Adrenal gland (tissue), 12 donors: Measurements from ENCODE around the gene MKRN3. TPM values are rescaled to one million over a fixed set of nuclear protein-coding genes. Genes with fewer than 3 reads are reported as not detected.

Experiments
- DNase-seq, 7 donors: peaks; one replicate each; pipeline ENCODE4 v3.0.0-alpha.2; 2019 to 2020
- H3K27ac ChIP-seq, 5 donors: fragments of 200-600 bp; sonication (generic) in 4 of 5; 1 replicate in 3 of 5; 2 replicates in 2 of 5; pipeline versions ENCODE4 v1.5.1 to v1.8.0; 2016 to 2020; ENCODE audit warnings: mild to moderate bottlenecking in 1 of 5
- H3K27me3 ChIP-seq: fragments of 200-600 bp; 2 replicates; pipeline ENCODE4 v1.8.0; 2021
- H3K36me3 ChIP-seq, 2 donors: fragments of 200-600 bp; replicated peaks in 1 of 2; 1 replicate in 1 of 2; 2 replicates in 1 of 2; pipeline versions ENCODE4 v1.5.1 to v1.8.0; 2018 to 2022
- H3K4me1 ChIP-seq, 2 donors: fragments of 200-600 bp; replicated peaks in 1 of 2; 1 replicate in 1 of 2; 2 replicates in 1 of 2; pipeline versions ENCODE4 v1.5.1 to v1.8.0; 2018 to 2021
- H3K4me3 ChIP-seq, 4 donors: fragments of 200-600 bp; sonication (generic) in 3 of 4; one replicate each; pipeline ENCODE4 v1.5.1; 2016 to 2018
- H3K9me3 ChIP-seq, 3 donors: fragments of 200-600 bp; sonication (generic) in 1 of 3; replicated peaks in 1 of 3; 1 replicate in 2 of 3; 2 replicates in 1 of 3; pipeline versions ENCODE4 v1.5.1 to v1.8.0; 2016 to 2021
- POLR2A ChIP-seq, 2 donors: fragments of 450-650 bp; IDR thresholded peaks; one replicate each; pipeline ENCODE4 v1.6.1; 2017; ENCODE audit warnings: antibody characterized with exemption in 2 of 2, mild to moderate bottlenecking in 2 of 2, moderate library complexity in 1 of 2
- WGBS, 4 donors: extraction: QIAGEN DNeasy Blood & Tissue Kit in 2 of 4; methylation state at CpG; one replicate each; pipeline versions ENCODE4 v1.1.5 to v1.1.7; 2013 to 2017; 5-methylcytosine and 5-hydroxymethylcytosine counted together
- intact Hi-C, 2 donors: fragments of 100-400 bp; cut with DNase I; formaldehyde crosslinking; loops; one replicate each; pipeline versions ENCODE4 v1.14.1 to v1.15.0; 2022 to 2023
- polyA plus RNA-seq, 3 donors: library from polyadenylated mRNA; stranded (reverse); fragments of 200-250 nt in 2 of 3; fragments of 350-450 nt in 1 of 3; fragmentation: Illumina TruSeq in 1 of 3; extraction: RNeasy Lipid Tissue Mini Kit (QIAGEN cat#74804) in 1 of 3; gene quantifications; one replicate each; pipeline ENCODE4 v1.2.3, GENCODE V29; 2013 to 2014
- total RNA-seq, 9 donors: library from RNA; depleted of rRNA in 4 of 9; stranded (reverse); fragments of >200 nt in 4 of 9; fragments of 120-200 nt in 1 of 9; fragmentation: NEBNext Ultra II Directional in 1 of 9; extraction: Animal tissue kit (Norgen Biotek cat#: 25700) in 1 of 9; gene quantifications; one replicate each; pipeline versions ENCODE4 v1.1.0 to v1.2.4, GENCODE V29; 2013 to 2023
- TF ChIP-seq, protein P1 (sequence below), 6 experiments: fragments of 450-650 bp in 4 of 6; fragments of 200-600 bp in 2 of 6; sonication (generic) in 1 of 6; IDR thresholded peaks; 1 replicate in 5 of 6; 2 replicates in 1 of 6; pipeline versions ENCODE4 v1.5.1 to v1.8.0; 2016 to 2021; ENCODE audit warnings: antibody characterized with exemption in 6 of 6, mild to moderate bottlenecking in 2 of 6, moderate library complexity in 1 of 6
- donor health status: healthy with polysubstance abuse.
- donor health status: Bipolar disorder and iron deficiency.
- donor health status: DM: yes; HTN: yes; CAD: no.
- donor health status: DM: no; HTN: no; CAD: no.
- donor health status: DM: no; HTN: no; CAD: no.
- donor health status: DM: yes; HTN: yes; CAD: no.

Gene MKRN3
- total and polyA plus RNA-seq, 12 donors, result 0.19 to 3.9 (median 0.24) TPM; not detected in 7

DNA sequence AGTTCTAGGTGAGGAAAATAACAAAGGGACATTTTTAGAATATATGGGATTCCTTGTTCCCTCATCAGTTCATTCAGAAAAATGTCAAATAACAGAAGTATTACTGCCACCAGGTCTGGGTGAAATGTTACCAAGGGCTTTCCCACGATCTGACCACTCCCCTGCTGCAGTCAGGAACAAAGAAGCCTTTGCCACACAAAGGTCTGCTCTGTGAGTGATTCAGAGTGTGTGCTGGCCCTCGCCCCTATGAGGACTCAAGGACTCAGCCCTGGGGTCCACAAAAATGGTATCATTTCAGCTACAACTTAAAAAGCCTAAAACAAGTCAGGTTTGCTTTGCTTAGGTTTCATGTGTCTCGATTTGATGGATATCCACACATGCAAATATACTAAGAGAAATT lies 5.0 kb downstream of the MKRN3 start:
- H3K4me1 ChIP-seq, result no peaks in the 10 kb centered on the region
- 9 to 30% (median 21%) methylated on average over 3 of the region's 3 CpGs for WGBS, 4 donors
- no peak overlapping the region for H3K27ac ChIP-seq
- DNase-seq, result no peak
- intact Hi-C loops, result no loop called here
- H3K36me3 ChIP-seq, result no peaks in the 10 kb centered on the region
- H3K4me3 ChIP-seq, result no peak overlapping the region
- no peaks in the 10 kb centered on the region for H3K27me3 ChIP-seq
- no peaks in the 10 kb centered on the region for H3K9me3 ChIP-seq
- TF ChIP-seq POLR2A (IDR thresholded peaks at IDR 0.05), result no peak
- TF ChIP-seq, protein P1, sequence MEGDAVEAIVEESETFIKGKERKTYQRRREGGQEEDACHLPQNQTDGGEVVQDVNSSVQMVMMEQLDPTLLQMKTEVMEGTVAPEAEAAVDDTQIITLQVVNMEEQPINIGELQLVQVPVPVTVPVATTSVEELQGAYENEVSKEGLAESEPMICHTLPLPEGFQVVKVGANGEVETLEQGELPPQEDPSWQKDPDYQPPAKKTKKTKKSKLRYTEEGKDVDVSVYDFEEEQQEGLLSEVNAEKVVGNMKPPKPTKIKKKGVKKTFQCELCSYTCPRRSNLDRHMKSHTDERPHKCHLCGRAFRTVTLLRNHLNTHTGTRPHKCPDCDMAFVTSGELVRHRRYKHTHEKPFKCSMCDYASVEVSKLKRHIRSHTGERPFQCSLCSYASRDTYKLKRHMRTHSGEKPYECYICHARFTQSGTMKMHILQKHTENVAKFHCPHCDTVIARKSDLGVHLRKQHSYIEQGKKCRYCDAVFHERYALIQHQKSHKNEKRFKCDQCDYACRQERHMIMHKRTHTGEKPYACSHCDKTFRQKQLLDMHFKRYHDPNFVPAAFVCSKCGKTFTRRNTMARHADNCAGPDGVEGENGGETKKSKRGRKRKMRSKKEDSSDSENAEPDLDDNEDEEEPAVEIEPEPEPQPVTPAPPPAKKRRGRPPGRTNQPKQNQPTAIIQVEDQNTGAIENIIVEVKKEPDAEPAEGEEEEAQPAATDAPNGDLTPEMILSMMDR (IDR thresholded peaks at IDR 0.05), result no peak

DNA sequence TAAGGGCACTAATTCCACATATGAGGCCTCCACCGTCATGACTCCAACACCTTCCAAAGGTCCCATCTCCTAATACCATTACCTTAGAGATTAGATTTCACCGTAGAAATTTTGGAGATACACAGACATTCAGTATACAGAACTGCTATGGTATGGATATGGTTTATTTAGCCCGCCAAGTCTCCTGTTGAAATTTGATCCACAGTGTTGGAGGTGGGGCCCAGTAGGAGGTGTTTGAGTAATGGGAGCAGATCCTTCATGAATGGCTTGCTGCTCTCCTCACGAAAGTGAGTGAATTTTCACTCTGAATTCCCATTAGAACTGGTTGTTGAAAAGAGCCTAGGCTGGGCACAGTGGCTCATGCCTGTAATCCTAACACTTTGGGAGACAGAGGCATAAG lies 7.4 kb downstream of the MKRN3 start:
- Histone ChIP-seq H3K27me3 (no peaks in the 10 kb centered on the region), H3K9me3 (no peaks in the 10 kb centered on the region), H3K36me3 (no peaks in the 10 kb centered on the region), H3K4me3 (no peak overlapping the region), H3K4me1 (no peaks in the 10 kb centered on the region), H3K27ac (no peak overlapping the region)
- TF ChIP-seq, protein P1 (IDR thresholded peaks at IDR 0.05), result no peak
- TF ChIP-seq POLR2A (IDR thresholded peaks at IDR 0.05), result no peak
- intact Hi-C loops, result no loop called here
- no peak for DNase-seq
- 64 to 70% (median 68%) methylated on average over 4 of the region's 4 CpGs for WGBS, 4 donors

DNA sequence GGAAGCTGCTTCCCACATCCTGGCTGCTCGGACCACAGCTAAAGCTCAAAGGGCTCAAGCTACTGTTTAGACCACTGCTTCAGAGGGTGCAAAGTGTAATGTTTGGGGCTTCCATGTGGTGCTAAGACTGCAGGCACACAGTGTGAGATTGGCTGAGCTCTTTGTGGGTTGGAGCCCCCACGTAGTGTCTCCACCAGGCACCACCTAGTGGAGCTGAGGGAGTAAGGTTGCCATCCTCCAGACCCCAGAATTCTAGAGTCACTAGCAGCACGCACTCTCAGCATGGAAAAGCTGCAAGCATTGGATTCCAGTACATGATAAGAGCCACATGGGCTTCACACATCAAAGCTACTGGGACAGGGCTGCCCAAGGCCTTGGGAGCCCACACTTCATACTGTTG lies 9.3 kb downstream of the MKRN3 start:
- H3K27ac ChIP-seq, result no peak overlapping the region
- TF ChIP-seq POLR2A (IDR thresholded peaks at IDR 0.05), result no peak
- no peak for DNase-seq
- no peaks in the 10 kb centered on the region for H3K9me3 ChIP-seq
- H3K36me3 ChIP-seq, result no peaks in the 10 kb centered on the region
- H3K27me3 ChIP-seq, result no peaks in the 10 kb centered on the region
- intact Hi-C loops, result no loop called here
- no peak overlapping the region for H3K4me3 ChIP-seq
- H3K4me1 ChIP-seq, result no peaks in the 10 kb centered on the region
- 28 to 41% (median 41%) methylated on average over 3 of the region's 3 CpGs; no CpG with 5 or more reads in 1 of the 4 donors for WGBS, 4 donors

DNA sequence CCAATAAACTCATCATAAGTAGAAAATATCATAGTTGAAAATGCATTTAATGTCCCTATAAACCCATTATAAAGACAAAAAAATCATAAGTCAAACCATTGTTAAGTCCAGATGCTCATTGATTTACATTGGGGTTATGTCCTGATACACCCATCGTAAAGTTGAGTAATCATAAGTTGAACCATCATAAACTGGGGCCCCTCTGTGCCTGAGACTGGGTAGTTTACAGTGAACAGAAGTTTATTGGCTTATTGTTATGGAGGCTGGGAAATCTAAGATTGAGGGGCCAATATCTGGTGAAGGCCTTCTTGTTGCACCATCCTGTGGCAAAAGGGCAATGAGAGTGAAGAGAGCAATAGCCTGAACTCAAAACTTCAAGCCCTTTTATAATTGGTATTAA lies 10.6 kb downstream of the MKRN3 start:
- Histone ChIP-seq H3K36me3 (no peaks in the 10 kb centered on the region), H3K4me1 (no peaks in the 10 kb centered on the region), H3K4me3 (no peak overlapping the region), H3K27ac (no peak overlapping the region), H3K27me3 (no peaks in the 10 kb centered on the region), H3K9me3 (no peaks in the 10 kb centered on the region)
- DNase-seq, result no peak
- WGBS, 4 donors, result 36 to 72% (median 60%) methylated on average over 1 of the region's 1 CpG
- intact Hi-C loops, result no loop called here
- TF ChIP-seq POLR2A (IDR thresholded peaks at IDR 0.05), result no peak
- TF ChIP-seq, protein P1 (IDR thresholded peaks at IDR 0.05), result no peak

DNA sequence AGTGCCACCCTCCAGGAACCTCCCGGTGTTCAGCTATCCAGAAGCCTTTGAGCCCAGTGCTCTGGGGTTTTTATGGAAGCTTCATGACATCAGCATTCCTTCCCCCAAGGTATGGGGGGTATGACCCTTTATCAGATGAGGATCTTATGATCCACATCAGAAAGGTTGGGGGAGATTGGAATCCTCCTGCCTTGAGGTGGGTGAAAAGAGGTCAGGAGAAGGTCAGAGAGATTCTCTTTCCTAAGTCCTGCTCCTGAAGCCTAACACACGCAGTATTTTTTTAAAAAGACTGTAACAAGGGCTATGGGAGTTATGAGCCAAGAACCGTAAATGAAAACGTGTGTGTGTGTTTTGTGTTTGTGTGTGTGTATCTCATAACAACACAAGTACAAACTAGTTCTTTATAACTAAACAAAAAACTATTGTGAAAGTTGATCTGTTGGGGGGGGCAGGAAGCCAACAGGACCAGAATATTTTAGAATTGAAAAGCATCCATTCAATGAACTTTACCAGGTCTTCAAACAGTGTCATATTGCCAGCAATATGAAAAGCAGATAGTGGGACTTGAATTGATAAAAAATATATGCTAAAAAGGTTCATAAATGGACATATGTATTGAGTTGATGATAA lies 13.2 kb downstream of the MKRN3 start:
- no peaks in the 10 kb centered on the region for H3K9me3 ChIP-seq
- H3K36me3 ChIP-seq, result no peaks in the 10 kb centered on the region
- no peak overlapping the region for H3K27ac ChIP-seq
- H3K4me1 ChIP-seq, result no peaks in the 10 kb centered on the region
- intact Hi-C loops, result no loop called here
- H3K27me3 ChIP-seq, result no peaks in the 10 kb centered on the region
- 64 to 68% (median 67%) methylated on average over 4 of the region's 4 CpGs for WGBS, 4 donors
- DNase-seq, result no peak
- no peak overlapping the region for H3K4me3 ChIP-seq
- TF ChIP-seq POLR2A (IDR thresholded peaks at IDR 0.05), result no peak
- TF ChIP-seq, protein P1 (IDR thresholded peaks at IDR 0.05), result no peak
